ENCODE measurements around the gene HLA-DPB1. TPM values are rescaled to one million over a fixed set of nuclear protein-coding genes. Genes with fewer than 3 reads are reported as not detected.

The HLA-DPB1 gene
- total RNA-seq, 1 donor from 2014 or later: 34.1 TPM

DNA sequence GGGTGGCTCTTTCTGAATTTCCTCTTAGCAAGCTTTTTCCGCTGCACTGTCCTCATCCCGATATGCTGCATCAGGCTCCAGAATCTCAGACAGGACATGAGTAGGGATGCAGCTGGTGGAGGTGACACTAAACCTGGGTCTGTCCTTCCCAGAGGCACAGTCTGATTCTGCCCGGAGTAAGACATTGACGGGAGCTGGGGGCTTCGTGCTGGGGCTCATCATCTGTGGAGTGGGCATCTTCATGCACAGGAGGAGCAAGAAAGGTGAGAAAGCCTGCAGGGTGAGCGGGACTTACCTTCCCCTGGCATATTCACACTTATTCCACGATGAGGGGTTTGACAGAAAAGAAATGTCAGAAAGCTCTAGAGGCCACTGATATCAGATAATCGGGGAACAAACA, 9.8 kb downstream of the HLA-DPB1 start:
- TF ChIP-seq, protein P1, sequence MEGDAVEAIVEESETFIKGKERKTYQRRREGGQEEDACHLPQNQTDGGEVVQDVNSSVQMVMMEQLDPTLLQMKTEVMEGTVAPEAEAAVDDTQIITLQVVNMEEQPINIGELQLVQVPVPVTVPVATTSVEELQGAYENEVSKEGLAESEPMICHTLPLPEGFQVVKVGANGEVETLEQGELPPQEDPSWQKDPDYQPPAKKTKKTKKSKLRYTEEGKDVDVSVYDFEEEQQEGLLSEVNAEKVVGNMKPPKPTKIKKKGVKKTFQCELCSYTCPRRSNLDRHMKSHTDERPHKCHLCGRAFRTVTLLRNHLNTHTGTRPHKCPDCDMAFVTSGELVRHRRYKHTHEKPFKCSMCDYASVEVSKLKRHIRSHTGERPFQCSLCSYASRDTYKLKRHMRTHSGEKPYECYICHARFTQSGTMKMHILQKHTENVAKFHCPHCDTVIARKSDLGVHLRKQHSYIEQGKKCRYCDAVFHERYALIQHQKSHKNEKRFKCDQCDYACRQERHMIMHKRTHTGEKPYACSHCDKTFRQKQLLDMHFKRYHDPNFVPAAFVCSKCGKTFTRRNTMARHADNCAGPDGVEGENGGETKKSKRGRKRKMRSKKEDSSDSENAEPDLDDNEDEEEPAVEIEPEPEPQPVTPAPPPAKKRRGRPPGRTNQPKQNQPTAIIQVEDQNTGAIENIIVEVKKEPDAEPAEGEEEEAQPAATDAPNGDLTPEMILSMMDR (IDR thresholded peaks at IDR 0.05; ENCODE audit: borderline replicate concordance): no peak
- H3K27me3 ChIP-seq (ENCODE audit: low read depth): no peaks in the 10 kb centered on the region
- H3K27ac ChIP-seq (replicated peaks): no peak overlapping the region
- H3K9me3 ChIP-seq (replicated peaks): no peaks in the 10 kb centered on the region
- intact Hi-C loops (cut with micrococcal nuclease): no loop called here
- peaks cover 39% of the 10 kb centered on the region for H3K36me3 ChIP-seq
- H3K4me3 ChIP-seq: no peak overlapping the region
- H3K4me1 ChIP-seq: peaks cover 26% of the 10 kb centered on the region
- DNase-seq: no peak

DNA sequence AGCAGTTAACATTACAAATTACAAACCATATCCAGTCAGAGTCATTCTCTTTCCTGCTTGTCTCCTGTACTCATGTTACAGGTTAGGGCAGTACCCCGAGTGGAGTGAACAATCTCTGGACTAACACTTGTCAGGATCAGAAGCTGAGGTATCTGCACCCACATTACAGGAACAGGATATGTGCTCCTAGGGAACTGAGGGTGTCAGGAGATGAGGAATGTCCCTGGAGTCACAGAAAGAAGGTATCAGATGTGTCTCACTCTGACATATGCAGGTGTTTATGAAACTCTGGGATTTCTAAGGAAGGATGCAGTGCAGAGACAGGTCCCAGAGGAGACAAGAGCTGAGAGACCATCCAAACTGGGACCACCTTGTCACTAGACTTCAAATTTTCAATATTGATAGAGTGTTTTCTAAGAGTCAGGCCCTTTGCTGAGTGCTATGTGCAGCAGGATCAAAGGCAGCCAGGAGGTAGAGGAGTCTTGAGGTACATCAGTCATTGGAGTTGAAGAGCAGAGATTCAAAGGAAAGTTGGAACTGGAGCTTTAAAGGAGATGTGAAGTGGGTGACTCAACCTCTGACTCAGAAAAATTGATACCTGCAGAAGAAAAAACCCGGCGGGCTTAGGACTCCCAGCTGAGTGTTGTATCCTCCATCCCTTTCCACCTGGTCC, 12.6 kb downstream of the HLA-DPB1 start:
- TF ChIP-seq, protein P1 (IDR thresholded peaks at IDR 0.05; ENCODE audit: borderline replicate concordance): no peak
- Histone ChIP-seq H3K9me3 (replicated peaks) (no peaks in the 10 kb centered on the region), H3K36me3 (peaks cover 39% of the 10 kb centered on the region), H3K27me3 (ENCODE audit: low read depth) (no peaks in the 10 kb centered on the region), H3K27ac (replicated peaks) (no peak overlapping the region), H3K4me3 (no peak overlapping the region), H3K4me1 (no peaks in the 10 kb centered on the region)
- intact Hi-C loops (cut with micrococcal nuclease): no loop called here
- DNase-seq: no peak

DNA sequence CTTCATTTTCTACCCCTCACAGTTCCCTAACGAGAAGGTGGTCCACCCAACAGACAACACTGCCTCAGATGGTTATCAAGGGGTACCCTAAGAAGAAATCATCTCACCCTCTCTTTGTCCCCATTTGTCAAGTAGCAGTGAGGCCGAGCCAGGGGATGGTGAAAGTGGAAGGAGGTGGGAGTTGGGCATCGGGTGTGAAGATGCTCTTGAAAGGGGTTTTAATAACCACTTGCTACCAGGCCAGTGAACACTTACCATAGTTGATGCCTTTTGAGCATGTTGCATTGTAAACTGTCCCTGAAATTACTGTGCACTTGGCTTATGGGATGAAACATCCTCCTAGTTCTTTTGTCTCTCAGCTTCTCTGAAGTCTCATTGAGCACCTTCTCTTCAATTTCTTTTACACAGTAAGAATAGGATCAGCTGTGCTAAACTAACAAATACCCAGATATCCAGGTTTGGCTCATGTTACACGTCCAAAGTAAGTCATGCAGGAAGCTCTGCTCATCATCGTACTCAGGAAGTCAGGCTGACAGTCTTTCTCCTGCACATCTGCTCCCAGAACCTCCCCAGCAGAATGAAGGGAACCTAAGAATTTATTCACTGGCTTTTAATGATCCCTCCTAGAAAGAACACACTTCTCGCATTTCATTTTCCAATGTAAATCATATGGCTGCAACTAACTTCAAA, 13.3 kb downstream of the HLA-DPB1 start:
- Histone ChIP-seq H3K4me1 (no peaks in the 10 kb centered on the region), H3K36me3 (peaks cover 37% of the 10 kb centered on the region), H3K9me3 (replicated peaks) (no peaks in the 10 kb centered on the region), H3K27ac (replicated peaks) (no peak overlapping the region), H3K4me3 (no peak overlapping the region), H3K27me3 (ENCODE audit: low read depth) (no peaks in the 10 kb centered on the region)
- no peak for DNase-seq
- TF ChIP-seq, protein P1 (IDR thresholded peaks at IDR 0.05; ENCODE audit: borderline replicate concordance): no peak
- intact Hi-C loops (cut with micrococcal nuclease): no loop called here

DNA sequence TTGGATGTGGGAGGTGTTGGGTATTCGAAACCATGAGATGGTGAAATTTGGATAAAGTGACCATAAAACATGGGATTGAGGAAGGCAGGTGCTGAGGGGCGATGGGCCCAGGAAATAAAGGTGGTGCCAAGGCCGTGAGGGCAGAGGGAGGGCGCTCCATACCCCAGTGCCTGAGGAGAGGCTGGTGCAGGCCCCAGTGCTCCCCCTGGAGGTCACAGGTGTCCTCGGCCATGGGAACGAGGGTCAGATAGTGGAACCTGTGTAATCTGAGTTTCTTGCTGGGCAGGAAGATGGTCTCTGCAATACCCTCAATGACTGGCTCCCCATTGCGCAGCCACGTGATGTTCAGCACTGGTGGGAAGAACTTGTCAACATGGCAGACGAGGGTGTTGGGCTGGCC, 16.2 kb downstream of the HLA-DPB1 start:
- no peak overlapping the region for H3K4me3 ChIP-seq
- H3K27me3 ChIP-seq (ENCODE audit: low read depth): peaks cover 15% of the 10 kb centered on the region
- H3K9me3 ChIP-seq (replicated peaks): peaks cover 3% of the 10 kb centered on the region
- TF ChIP-seq, protein P1 (IDR thresholded peaks at IDR 0.05; ENCODE audit: borderline replicate concordance): peak; percentile 65
- H3K27ac ChIP-seq (replicated peaks): no peak overlapping the region
- H3K36me3 ChIP-seq: peaks cover 11% of the 10 kb centered on the region
- no peak for DNase-seq
- intact Hi-C loops (cut with micrococcal nuclease): loop anchor here (5.0 kb wide), 1 partner anchor 90 kb away; no protein-coding TSS in a partner anchor
- no peaks in the 10 kb centered on the region for H3K4me1 ChIP-seq

DNA sequence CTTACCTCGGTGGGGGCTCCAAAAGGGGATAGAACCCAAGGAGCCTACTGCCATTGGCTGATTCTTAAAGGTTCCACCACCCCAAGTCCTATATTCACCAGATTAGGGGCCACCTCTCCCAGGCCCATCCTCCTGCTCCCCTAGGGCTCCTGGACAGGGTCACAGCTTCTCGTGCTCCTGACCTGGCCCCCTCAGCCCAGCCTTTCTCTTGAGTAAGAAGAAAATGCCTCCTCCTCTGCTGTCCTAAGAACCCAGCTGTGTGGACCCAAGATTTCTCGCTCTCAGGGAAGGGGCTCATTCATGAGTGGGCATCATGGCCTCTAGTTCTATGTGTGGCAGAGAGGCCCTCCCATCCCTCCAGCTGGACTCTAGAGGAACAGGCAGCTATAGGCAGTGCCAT, 16.6 kb downstream of the HLA-DPB1 start:
- Histone ChIP-seq H3K27ac (replicated peaks) (no peak overlapping the region), H3K4me3 (no peak overlapping the region), H3K4me1 (no peaks in the 10 kb centered on the region), H3K27me3 (ENCODE audit: low read depth) (peaks cover 19% of the 10 kb centered on the region), H3K9me3 (replicated peaks) (peaks cover 7% of the 10 kb centered on the region), H3K36me3 (peaks cover 9% of the 10 kb centered on the region)
- DNase-seq: no peak
- intact Hi-C loops (cut with micrococcal nuclease): loop anchor here (5.0 kb wide), 1 partner anchor 90 kb away; no protein-coding TSS in a partner anchor
- TF ChIP-seq, protein P1 (IDR thresholded peaks at IDR 0.05; ENCODE audit: borderline replicate concordance): no peak
